Natural killer cell (primary cell): ENCODE results near the gene UGCG. TPM values are rescaled to one million over a fixed set of nuclear protein-coding genes. Genes with fewer than 3 reads are reported as not detected.

ENCODE experiments used
- ATAC-seq, 3 donors: fragments of 150-1000 bp in 2 of 3; fragments of 200-7000 bp in 1 of 3; cut with Tn5 transposase; 1 replicate in 1 of 3; 2 replicates in 2 of 3; pipeline ENCODE4 v1.10.0; 2021; ENCODE audit warnings: mild to moderate bottlenecking in 2 of 3, moderate library complexity in 2 of 3
- DNase-seq, 2 donors: peaks; one replicate each; pipeline versions ENCODE4 v3.0.0 to v3.0.0-alpha.2; 2013 to 2021; ENCODE audit warnings: mixed read lengths in 1 of 2
- H3K27ac ChIP-seq: one replicate; pipeline ENCODE4 v1.5.1; 2013; ENCODE audit warnings: mild to moderate bottlenecking, low read length
- H3K27me3 ChIP-seq: one replicate; pipeline ENCODE4 v1.6.1; 2013; ENCODE audit warnings: low read length; ENCODE audit not compliant: control insufficient read depth, insufficient read depth
- H3K36me3 ChIP-seq: one replicate; pipeline ENCODE4 v1.6.1; 2013; ENCODE audit warnings: low read length; ENCODE audit not compliant: control insufficient read depth, insufficient read depth
- H3K4me1 ChIP-seq: one replicate; pipeline ENCODE4 v1.6.1; 2013; ENCODE audit warnings: low read length; ENCODE audit not compliant: control insufficient read depth, insufficient read depth
- H3K4me3 ChIP-seq: one replicate; pipeline ENCODE4 v1.5.1; 2013; ENCODE audit warnings: low read length
- H3K9me3 ChIP-seq: one replicate; pipeline ENCODE4 v1.6.1; 2013; ENCODE audit warnings: low read length; ENCODE audit not compliant: control insufficient read depth, insufficient read depth
- H3K27ac Mint-ChIP-seq, 2 donors: one replicate each; pipeline ENCODE4 v1.8.0; 2022; ENCODE audit warnings: mild to moderate bottlenecking in 2 of 2, mixed read lengths in 2 of 2, moderate library complexity in 1 of 2
- H3K27me3 Mint-ChIP-seq, 2 donors: one replicate each; pipeline ENCODE4 v1.8.0; 2022; ENCODE audit warnings: low read depth in 2 of 2, mixed read lengths in 2 of 2
- H3K36me3 Mint-ChIP-seq: one replicate; pipeline ENCODE4 v1.8.0; 2022; ENCODE audit warnings: mixed read lengths
- H3K4me1 Mint-ChIP-seq, 2 donors: one replicate each; pipeline ENCODE4 v1.8.0; 2022; ENCODE audit warnings: mixed read lengths in 2 of 2
- H3K4me3 Mint-ChIP-seq: one replicate; pipeline ENCODE4 v1.8.0; 2022; ENCODE audit warnings: mild to moderate bottlenecking, moderate library complexity, mixed read lengths
- H3K9me3 Mint-ChIP-seq, 2 donors: one replicate each; pipeline ENCODE4 v1.8.0; 2022; ENCODE audit warnings: mixed read lengths in 2 of 2
- WGBS: methylation state at CpG from one replicate; pipeline ENCODE4 v1.1.7; 2013; ENCODE audit warnings: missing lambda C conversion rate; ENCODE audit not compliant: insufficient coverage; 5-methylcytosine and 5-hydroxymethylcytosine counted together
- intact Hi-C: fragments of 100-400 bp; cut with micrococcal nuclease; formaldehyde crosslinking; loops from one replicate; pipeline ENCODE4 v1.14.2; 2022
- total RNA-seq, 4 donors: library from RNA; stranded (reverse); fragments of 120-200 nt in 1 of 4; gene quantifications; one replicate each; pipeline versions ENCODE4 v1.2.3 to v1.2.4, GENCODE V29; 2013 to 2022
- TF ChIP-seq, protein P1 (sequence below): fragments of 200-600 bp; IDR thresholded peaks from one replicate; pipeline ENCODE4 v1.8.0; 2022; ENCODE audit warnings: antibody characterized with exemption

Gene UGCG
- total RNA-seq, 3 donors from 2014 or later (not counting 1 experiment from before 2014, with no cell fraction given): 17.9 to 21.4 (median 18.8) TPM

DNA sequence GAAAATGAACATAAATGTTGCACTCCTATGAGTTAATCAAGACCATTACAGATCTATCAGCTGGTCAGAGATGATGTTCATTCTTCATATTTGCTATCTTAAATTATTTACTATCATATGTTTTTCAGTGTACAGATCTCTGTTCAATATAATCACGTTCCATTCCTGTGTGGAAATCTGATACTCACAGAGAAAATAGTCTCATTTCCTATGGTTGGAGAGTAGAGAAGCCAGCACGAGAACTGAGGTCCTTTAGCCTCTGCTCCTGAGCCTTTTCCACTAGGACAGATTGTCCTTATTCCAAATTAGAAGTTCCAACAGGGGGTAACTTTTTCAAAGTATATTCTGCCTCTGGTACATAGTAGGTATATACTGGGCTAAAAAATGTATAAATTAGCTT is 29.2 kb downstream of the UGCG start:
- no peak for DNase-seq
- H3K4me3 Mint-ChIP-seq: no peak overlapping the region

DNA sequence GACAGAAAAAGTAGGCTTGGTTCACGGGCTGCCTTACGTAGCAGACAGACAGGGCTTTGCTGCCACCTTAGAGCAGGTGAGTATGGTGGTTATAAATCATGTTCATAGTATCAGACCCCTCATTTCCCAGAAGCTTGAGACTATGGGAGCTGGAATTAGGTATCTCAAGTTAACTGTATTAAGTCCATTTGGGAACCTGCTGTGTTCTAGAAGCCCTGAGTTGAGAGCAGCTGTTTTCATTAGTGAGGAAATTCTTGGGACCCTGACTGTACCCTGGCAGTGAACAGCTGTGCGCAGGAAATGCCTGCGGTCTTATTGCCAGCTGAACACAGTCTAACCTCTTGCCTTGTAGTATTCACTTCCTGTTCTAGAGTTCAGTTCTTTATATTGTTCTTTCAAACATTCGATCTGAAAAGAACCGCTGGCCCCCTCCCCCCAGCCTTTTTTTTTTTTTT is 29.8 kb downstream of the UGCG start:
- Mint-ChIP-seq H3K9me3 (no peaks in the 10 kb centered on the region), H3K4me1 (peaks cover 12 to 20% of the 10 kb centered on the region in 2 donors), H3K27me3 (no peaks in the 10 kb centered on the region), H3K4me3 (peak overlapping the region; percentile 74), H3K36me3 (peaks cover 7% of the 10 kb centered on the region), H3K27ac (peak overlapping the region; percentile 80 to 88)
- WGBS: 0% methylated on average over 6 of the region's 6 CpGs
- ATAC-seq: peak; percentile 95 to 97 (median 97)
- peaks cover 20% of the 10 kb centered on the region for H3K36me3 ChIP-seq
- no peaks in the 10 kb centered on the region for H3K27me3 ChIP-seq
- H3K27ac ChIP-seq: peak overlapping the region; percentile 80
- intact Hi-C loops: no loop called here
- H3K9me3 ChIP-seq: no peaks in the 10 kb centered on the region
- TF ChIP-seq, protein P1, sequence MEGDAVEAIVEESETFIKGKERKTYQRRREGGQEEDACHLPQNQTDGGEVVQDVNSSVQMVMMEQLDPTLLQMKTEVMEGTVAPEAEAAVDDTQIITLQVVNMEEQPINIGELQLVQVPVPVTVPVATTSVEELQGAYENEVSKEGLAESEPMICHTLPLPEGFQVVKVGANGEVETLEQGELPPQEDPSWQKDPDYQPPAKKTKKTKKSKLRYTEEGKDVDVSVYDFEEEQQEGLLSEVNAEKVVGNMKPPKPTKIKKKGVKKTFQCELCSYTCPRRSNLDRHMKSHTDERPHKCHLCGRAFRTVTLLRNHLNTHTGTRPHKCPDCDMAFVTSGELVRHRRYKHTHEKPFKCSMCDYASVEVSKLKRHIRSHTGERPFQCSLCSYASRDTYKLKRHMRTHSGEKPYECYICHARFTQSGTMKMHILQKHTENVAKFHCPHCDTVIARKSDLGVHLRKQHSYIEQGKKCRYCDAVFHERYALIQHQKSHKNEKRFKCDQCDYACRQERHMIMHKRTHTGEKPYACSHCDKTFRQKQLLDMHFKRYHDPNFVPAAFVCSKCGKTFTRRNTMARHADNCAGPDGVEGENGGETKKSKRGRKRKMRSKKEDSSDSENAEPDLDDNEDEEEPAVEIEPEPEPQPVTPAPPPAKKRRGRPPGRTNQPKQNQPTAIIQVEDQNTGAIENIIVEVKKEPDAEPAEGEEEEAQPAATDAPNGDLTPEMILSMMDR: no peak
- H3K4me3 ChIP-seq: no peak overlapping the region
- DNase-seq: peak; percentile 25 to 80
- peaks cover 18% of the 10 kb centered on the region for H3K4me1 ChIP-seq

More for the DNA sequence above, 29.2 kb downstream of the UGCG start:
- Mint-ChIP-seq H3K27ac (peak overlapping the region; percentile 80 to 88), H3K9me3 (no peaks in the 10 kb centered on the region), H3K27me3 (no peaks in the 10 kb centered on the region), H3K36me3 (peaks cover under 1% of the 10 kb centered on the region), H3K4me1 (peaks cover 12 to 20% of the 10 kb centered on the region in 2 donors)
- no peak overlapping the region for H3K4me3 ChIP-seq
- H3K27ac ChIP-seq: peak overlapping the region; percentile 80
- peaks cover 15% of the 10 kb centered on the region for H3K36me3 ChIP-seq
- H3K9me3 ChIP-seq: no peaks in the 10 kb centered on the region
- no CpG with 5 or more reads among the region's 2 CpGs for WGBS
- peaks cover 18% of the 10 kb centered on the region for H3K4me1 ChIP-seq
- TF ChIP-seq, protein P1: no peak
- no peak for ATAC-seq
- intact Hi-C loops: no loop called here
- H3K27me3 ChIP-seq: no peaks in the 10 kb centered on the region

- H3K27ac Mint-ChIP-seq: peak overlapping the region; percentile 80 to 88
- H3K36me3 ChIP-seq: peaks cover 34% of the 10 kb centered on the region
- peaks cover 7% of the 10 kb centered on the region for H3K36me3 Mint-ChIP-seq
- no peak overlapping the region for H3K27ac ChIP-seq
- intact Hi-C loops: no loop called here
- H3K9me3 ChIP-seq: no peaks in the 10 kb centered on the region
- H3K4me1 Mint-ChIP-seq: peaks cover 12 to 20% of the 10 kb centered on the region in 2 donors
- no peaks in the 10 kb centered on the region for H3K27me3 ChIP-seq
- no peak overlapping the region for H3K4me3 ChIP-seq
- no peaks in the 10 kb centered on the region for H3K9me3 Mint-ChIP-seq
- H3K4me3 Mint-ChIP-seq: peak overlapping the region; percentile 71
- TF ChIP-seq, protein P1: no peak
- ATAC-seq: no peak
- no peak for DNase-seq
- H3K4me1 ChIP-seq: peaks cover 18% of the 10 kb centered on the region
- no peaks in the 10 kb centered on the region for H3K27me3 Mint-ChIP-seq
Observed at GRCh38 chr9:111928359-111928720, 31.7 kb downstream of the UGCG start.

DNA sequence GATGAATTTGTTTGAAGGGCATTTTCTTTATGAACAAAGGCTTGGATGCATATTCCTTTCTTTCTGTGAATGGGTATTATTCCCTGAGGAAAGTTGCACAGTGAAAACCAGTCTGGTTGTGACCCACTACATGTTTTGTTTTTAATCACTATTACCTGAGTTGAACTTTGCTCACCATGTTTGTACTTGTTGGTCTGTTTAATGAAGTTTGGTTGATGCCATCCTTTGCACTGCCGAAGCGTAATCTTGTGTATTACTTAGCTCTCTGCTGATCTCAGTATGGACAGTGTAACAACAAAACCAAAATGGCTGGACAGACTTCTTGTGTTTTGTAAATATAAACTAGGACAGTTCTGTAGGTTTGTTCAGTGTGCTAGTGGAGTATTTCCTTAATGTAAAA is 38.1 kb downstream of the UGCG start:
- Mint-ChIP-seq H3K27ac (no peak overlapping the region), H3K4me1 (peaks cover 23% of the 10 kb centered on the region in 2 donors), H3K36me3 (peaks cover 19% of the 10 kb centered on the region), H3K9me3 (peaks cover 0 to 2% of the 10 kb centered on the region in 2 donors), H3K27me3 (no peaks in the 10 kb centered on the region), H3K4me3 (no peak overlapping the region)
- no peaks in the 10 kb centered on the region for H3K27me3 ChIP-seq
- intact Hi-C loops: no loop called here
- H3K9me3 ChIP-seq: no peaks in the 10 kb centered on the region
- ATAC-seq (no peak), DNase-seq (no peak)
- H3K27ac ChIP-seq: no peak overlapping the region
- TF ChIP-seq, protein P1: no peak
- H3K4me1 ChIP-seq: peaks cover 21% of the 10 kb centered on the region
- no peak overlapping the region for H3K4me3 ChIP-seq
- 100% methylated on average over 2 of the region's 2 CpGs for WGBS
- H3K36me3 ChIP-seq: peaks cover 45% of the 10 kb centered on the region
